Posterior vena cava (tissue), 2 donors: ENCODE measurements around the gene ASGR2. TPM values are rescaled to one million over a fixed set of nuclear protein-coding genes. Genes with fewer than 3 reads are reported as not detected.

Source experiments
- DNase-seq: peaks from one replicate; pipeline ENCODE4 v3.0.0-alpha.2; 2020; ENCODE audit warnings: low spot score
- intact Hi-C, 2 donors: fragments of 100-400 bp; cut with DNase I; formaldehyde crosslinking; loops; one replicate each; pipeline versions ENCODE4 v1.14.1 to v1.14.2; 2022 to 2023
- total RNA-seq, 2 donors: library from RNA; stranded (reverse); fragmentation: NEBNext Ultra II Directional; extraction: Animal tissue kit (Norgen Biotek cat#: 25700); gene quantifications; one replicate each; pipeline ENCODE4 v1.2.1, GENCODE V29; 2021
- donor health status: DM: yes; HTN: yes; CAD: no.
- donor health status: DM: yes; HTN: yes; CAD: no.

ASGR2 gene
- total RNA-seq, 2 donors from 2014 or later, result 0.90 to 1.3 TPM

- peak; percentile 75 for DNase-seq
- intact Hi-C loops, result no loop called here
Observed at GRCh38 chr17:7078711-7079110, 35.9 kb downstream of the ASGR2 start.

GRCh38 chr17:7077911-7078546 is 36.6 kb downstream of the ASGR2 start:
- intact Hi-C loops, result no loop called here
- no peak for DNase-seq

GRCh38 chr17:7074931-7075330 is 39.7 kb downstream of the ASGR2 start:
- intact Hi-C loops, result no loop called here
- DNase-seq, result no peak

GRCh38 chr17:7072406-7072805 is 42.2 kb downstream of the ASGR2 start:
- DNase-seq, result no peak
- intact Hi-C loops, result no loop called here

- intact Hi-C loops, result no loop called here
- DNase-seq, result peak; percentile 40
Observed at GRCh38 chr17:7070712-7071111, 43.9 kb downstream of the ASGR2 start.

- no peak for DNase-seq
- intact Hi-C loops, result no loop called here
Observed at GRCh38 chr17:7068268-7068667, 46.4 kb downstream of the ASGR2 start.

- no peak for DNase-seq
- intact Hi-C loops, result no loop called here
Observed at GRCh38 chr17:7067198-7067597, 47.4 kb downstream of the ASGR2 start.

- intact Hi-C loops, result no loop called here
- no peak for DNase-seq
Observed at GRCh38 chr17:7064261-7064660, 50.4 kb downstream of the ASGR2 start.

GRCh38 chr17:7063518-7064094 is 51.0 kb downstream of the ASGR2 start:
- intact Hi-C loops, result no loop called here
- DNase-seq, result no peak

- intact Hi-C loops, result no loop called here
- no peak for DNase-seq
Observed at GRCh38 chr17:7060165-7060891, 54.3 kb downstream of the ASGR2 start.

GRCh38 chr17:7058831-7059447 is 55.7 kb downstream of the ASGR2 start:
- DNase-seq, result no peak
- intact Hi-C loops, result no loop called here

- DNase-seq, result no peak
- intact Hi-C loops, result no loop called here
Observed at GRCh38 chr17:7056386-7056785, 58.2 kb downstream of the ASGR2 start.

Other genes starting within 250 kb of the ASGR2 start
- gene ALOX12, start 118.8 kb downstream of the ASGR2 start, total RNA-seq, result under 1 TPM in 1 of 2 donors, not detected in 1; 0.14 TPM
- gene RNASEK, start 102.2 kb downstream of the ASGR2 start, total RNA-seq, result 100 to 1,000 TPM; 153 to 154 TPM
- 10 to 100 TPM; 21.2 to 29.7 TPM for gene BCL6B, start 91.8 kb downstream of the ASGR2 start, total RNA-seq
- gene SLC16A13, start 78.8 kb downstream of the ASGR2 start, total RNA-seq, result 1 to 10 TPM; 1.5 to 1.6 TPM
- gene SLC16A11, start 70.7 kb downstream of the ASGR2 start, total RNA-seq, result 1 to 10 TPM in 1 of 2 donors, under 1 TPM in 1; 0.52 to 1.3 TPM
- 10 to 100 TPM in 1 of 2 donors, 1 to 10 TPM in 1; 5.9 to 13.9 TPM for gene CLEC10A, start 34.6 kb downstream of the ASGR2 start, total RNA-seq
- 1 to 10 TPM; 1.2 to 2.2 TPM for gene ASGR1, start 64.5 kb upstream of the ASGR2 start, total RNA-seq
- gene DLG4, start 105.0 kb upstream of the ASGR2 start, total RNA-seq, result 10 to 100 TPM; 20.8 to 21.2 TPM
- 100 to 1,000 TPM; 444 to 567 TPM for gene ACADVL, start 105.1 kb upstream of the ASGR2 start, total RNA-seq
- 10 to 100 TPM; 21.9 to 26.7 TPM for gene DVL2, start 119.7 kb upstream of the ASGR2 start, total RNA-seq
- 10 to 100 TPM; 20.4 to 27.5 TPM for gene PHF23, start 124.6 kb upstream of the ASGR2 start, total RNA-seq
- gene GABARAP, start 127.6 kb upstream of the ASGR2 start, total RNA-seq, result 100 to 1,000 TPM; 341 to 405 TPM
- 10 to 100 TPM; 79.5 to 89.2 TPM for gene CTDNEP1, start 136.9 kb upstream of the ASGR2 start, total RNA-seq
- 10 to 100 TPM; 36.5 to 40.0 TPM for gene ELP5, start 137.4 kb upstream of the ASGR2 start, total RNA-seq
- gene CLDN7, start 147.7 kb upstream of the ASGR2 start, total RNA-seq, result 1 to 10 TPM; 1.6 to 4.4 TPM
- 10 to 100 TPM; 13.5 to 21.3 TPM for gene SLC2A4, start 166.9 kb upstream of the ASGR2 start, total RNA-seq
- gene YBX2, start 179.8 kb upstream of the ASGR2 start, total RNA-seq, result 1 to 10 TPM; 1.7 to 1.8 TPM
- 100 to 1,000 TPM; 275 to 328 TPM for gene EIF5A, start 192.8 kb upstream of the ASGR2 start, total RNA-seq
- gene GPS2, start 200.5 kb upstream of the ASGR2 start, total RNA-seq, result 10 to 100 TPM; 47.0 to 47.9 TPM
- gene NEURL4, start 214.5 kb upstream of the ASGR2 start, total RNA-seq, result 10 to 100 TPM; 20.0 to 22.8 TPM
- 10 to 100 TPM; 11.9 to 15.2 TPM for gene ACAP1, start 221.7 kb upstream of the ASGR2 start, total RNA-seq
- gene KCTD11, start 237.3 kb upstream of the ASGR2 start, total RNA-seq, result 10 to 100 TPM in 1 of 2 donors, 1 to 10 TPM in 1; 8.8 to 10.0 TPM
- not detected for gene TMEM95, start 240.3 kb upstream of the ASGR2 start, total RNA-seq